Lung (tissue), 12 donors: ENCODE data around the gene SPTB. TPM values are rescaled to one million over a fixed set of nuclear protein-coding genes. Genes with fewer than 3 reads are reported as not detected.

ENCODE experiments used
- ATAC-seq: fragments of 200-7000 bp; cut with Tn5 transposase; one replicate; pipeline ENCODE4 v1.9.1; 2020; ENCODE audit warnings: moderate number of reproducible peaks; ENCODE audit not compliant: insufficient read depth, low FRiP score
- DNase-seq, 3 donors: peaks; one replicate each; pipeline ENCODE4 v3.0.0-alpha.2; 2013 to 2017
- H3K27ac ChIP-seq, 2 donors: one replicate each; pipeline ENCODE4 v1.5.1; 2013; ENCODE audit warnings: mild to moderate bottlenecking in 2 of 2, moderate library complexity in 2 of 2, control low read depth in 1 of 2, inconsistent platforms in 1 of 2, low read depth in 1 of 2, low read length in 1 of 2
- H3K27me3 ChIP-seq, 3 donors: one replicate each; pipeline ENCODE4 v1.5.1; 2013; ENCODE audit warnings: low read length in 2 of 3; ENCODE audit not compliant: control insufficient read depth in 3 of 3, insufficient read depth in 3 of 3
- H3K36me3 ChIP-seq, 4 donors: one replicate each; pipeline ENCODE4 v1.5.1; 2013; ENCODE audit warnings: low read length in 4 of 4, mild to moderate bottlenecking in 1 of 4, moderate library complexity in 1 of 4; ENCODE audit not compliant: control insufficient read depth in 4 of 4, insufficient read depth in 4 of 4
- H3K4me1 ChIP-seq, 5 donors: one replicate each; pipeline ENCODE4 v1.5.1; 2013; ENCODE audit warnings: low read length in 5 of 5, mild to moderate bottlenecking in 2 of 5, moderate library complexity in 1 of 5; ENCODE audit not compliant: control insufficient read depth in 5 of 5, insufficient read depth in 5 of 5
- H3K4me3 ChIP-seq: one replicate; pipeline ENCODE4 v1.5.1; 2013; ENCODE audit warnings: mild to moderate bottlenecking, control low read depth, moderate library complexity
- H3K9ac ChIP-seq, 2 donors: one replicate each; pipeline ENCODE4 v1.5.1; 2013; ENCODE audit warnings: low read length in 2 of 2, control low read depth in 1 of 2; ENCODE audit not compliant: insufficient read depth in 1 of 2
- H3K9me3 ChIP-seq, 4 donors: one replicate each; pipeline ENCODE4 v1.5.1; 2013; ENCODE audit warnings: low read length in 3 of 4, mild to moderate bottlenecking in 1 of 4, moderate library complexity in 1 of 4; ENCODE audit not compliant: control insufficient read depth in 4 of 4, insufficient read depth in 3 of 4
- CTCF ChIP-seq: IDR thresholded peaks from 2 replicates; pipeline ENCODE4 v1.5.1; 2012; ENCODE audit warnings: mild to moderate bottlenecking; ENCODE audit errors: control extremely low read depth, extremely low read depth
- WGBS, 2 donors: extraction: QIAGEN DNeasy Blood & Tissue Kit; methylation state at CpG; one replicate each; pipeline ENCODE4 v1.1.7; 2013; 5-methylcytosine and 5-hydroxymethylcytosine counted together
- polyA plus RNA-seq, 2 donors: library from polyadenylated mRNA; stranded (reverse); fragments of 200-250 nt; gene quantifications; one replicate each; pipeline ENCODE4 v1.2.1, GENCODE V29; 2013
- total RNA-seq, 2 donors: library from RNA; depleted of rRNA in 1 of 2; stranded (reverse); fragments of >200 nt in 1 of 2; gene quantifications; one replicate each; pipeline ENCODE4 v1.2.1, GENCODE V29; 2014 to 2021
- donor health status: control.
- donor health status: control.
- donor health status: Bipolar disorder and iron deficiency.
- donor health status: healthy.
- donor health status: DM: yes; HTN: yes; CAD: no.

The SPTB gene
- total and polyA plus RNA-seq, 4 donors: 1.2 to 11.5 (median 2.1) TPM

GRCh38 chr14:64759555-64759938 lies 120.2 kb downstream of the SPTB start:
- 95% methylated on average over 6 of the region's 6 CpGs for WGBS, 2 donors
- Histone ChIP-seq H3K27ac (no peak overlapping the region), H3K27me3 (no peaks in the 10 kb centered on the region), H3K9ac (no peak overlapping the region), H3K9me3 (no peaks in the 10 kb centered on the region), H3K4me3 (no peak overlapping the region), H3K36me3 (no peaks in the 10 kb centered on the region), H3K4me1 (peaks cover 13 to 69% (median 36%) of the 10 kb centered on the region in 5 donors)
- no peak for TF ChIP-seq CTCF
- ATAC-seq (no peak), DNase-seq (no peak)

- DNase-seq (peak; percentile 83 to 92 (median 86)), ATAC-seq (no peak)
Measured at GRCh38 chr14:64758691-64759554, 120.8 kb downstream of the SPTB start.

GRCh38 chr14:64758025-64758521 lies 121.6 kb downstream of the SPTB start:
- peak; percentile 58 to 73 (median 65) for DNase-seq
- H3K9ac ChIP-seq: peak overlapping the region in 1 of 2 donors; percentile 61
- WGBS, 2 donors: 69 to 85% methylated on average over 3 of the region's 3 CpGs

More at GRCh38 chr14:64758691-64759554, 120.8 kb downstream of the SPTB start:
- peak overlapping the region in 1 of 2 donors; percentile 61 for H3K9ac ChIP-seq
- H3K4me1 ChIP-seq: peaks cover 13 to 63% (median 33%) of the 10 kb centered on the region in 5 donors
- peak overlapping the region in 1 of 2 donors; percentile 39 for H3K27ac ChIP-seq
- H3K36me3 ChIP-seq: no peaks in the 10 kb centered on the region
- H3K4me3 ChIP-seq: no peak overlapping the region
- TF ChIP-seq CTCF: no peak
- no peaks in the 10 kb centered on the region for H3K27me3 ChIP-seq
- no peaks in the 10 kb centered on the region for H3K9me3 ChIP-seq
- 69 to 71% methylated on average over 7 of the region's 7 CpGs for whole genome bisulfite sequencing, 2 donors

More at GRCh38 chr14:64758025-64758521, 121.6 kb downstream of the SPTB start:
- no peak for TF ChIP-seq CTCF
- Histone ChIP-seq H3K27me3 (no peaks in the 10 kb centered on the region), H3K9me3 (no peaks in the 10 kb centered on the region), H3K27ac (peak overlapping the region in 1 of 2 donors; percentile 19), H3K4me1 (peaks cover 13 to 55% (median 29%) of the 10 kb centered on the region in 5 donors), H3K36me3 (no peaks in the 10 kb centered on the region), H3K4me3 (no peak overlapping the region)
- ATAC-seq: no peak
